Vagina (tissue), 2 donors: ENCODE measurements around the gene FGF4. TPM values are rescaled to one million over a fixed set of nuclear protein-coding genes. Genes with fewer than 3 reads are reported as not detected.

Source experiments
- DNase-seq, 2 donors: peaks; one replicate each; pipeline ENCODE4 v3.0.0-alpha.2; 2017; ENCODE audit errors: extremely low spot score in 2 of 2
- H3K27ac ChIP-seq: fragments of 200-600 bp; sonication (generic); one replicate; pipeline ENCODE4 v1.5.1; 2019
- H3K27me3 ChIP-seq: fragments of 200-600 bp; sonication (generic); one replicate; pipeline ENCODE4 v1.5.1; 2019
- H3K36me3 ChIP-seq, 2 donors: fragments of 200-600 bp; sonication (generic); one replicate each; pipeline ENCODE4 v1.5.1; 2017 to 2019
- H3K4me1 ChIP-seq: fragments of 200-600 bp; sonication (generic); one replicate; pipeline ENCODE4 v1.5.1; 2019
- H3K4me3 ChIP-seq, 2 donors: fragments of 200-600 bp; sonication (generic); 1 replicate in 1 of 2; 2 replicates in 1 of 2; pipeline ENCODE4 v1.5.1; 2016 to 2019
- H3K9me3 ChIP-seq: fragments of 200-600 bp; sonication (generic); one replicate; pipeline ENCODE4 v1.5.1; 2019
- POLR2A ChIP-seq, 2 donors: fragments of 450-650 bp; IDR thresholded peaks; one replicate each; pipeline ENCODE4 v1.6.1; 2017; ENCODE audit warnings: antibody characterized with exemption in 2 of 2, mild to moderate bottlenecking in 2 of 2, moderate library complexity in 2 of 2
- POLR2AphosphoS5 ChIP-seq, 2 donors: sonication (generic); formaldehyde crosslinking; IDR thresholded peaks; one replicate each; pipeline ENCODE4 v1.9.0; 2017; ENCODE audit warnings: antibody characterized with exemption in 2 of 2, mild to moderate bottlenecking in 2 of 2, low read depth in 1 of 2; ENCODE audit not compliant: insufficient read depth in 1 of 2
- intact Hi-C: fragments of 100-400 bp; cut with DNase I; formaldehyde crosslinking; loops from one replicate; pipeline ENCODE4 v1.15.1; 2023
- total RNA-seq: library from RNA; depleted of rRNA; stranded (reverse); fragments of >200 nt; gene quantifications from one replicate; pipeline ENCODE4 v1.2.3, GENCODE V29; 2016
- TF ChIP-seq, protein P1 (sequence below), 3 experiments: fragments of 450-650 bp in 2 of 3; fragments of 200-600 bp in 1 of 3; sonication (generic) in 1 of 3; IDR thresholded peaks; one replicate each; pipeline ENCODE4 v1.5.1; 2017 to 2019; ENCODE audit warnings: antibody characterized with exemption in 3 of 3, mild to moderate bottlenecking in 2 of 3, moderate library complexity in 2 of 3

The FGF4 gene
- total RNA-seq, 1 donor from 2014 or later, result not detected

DNA sequence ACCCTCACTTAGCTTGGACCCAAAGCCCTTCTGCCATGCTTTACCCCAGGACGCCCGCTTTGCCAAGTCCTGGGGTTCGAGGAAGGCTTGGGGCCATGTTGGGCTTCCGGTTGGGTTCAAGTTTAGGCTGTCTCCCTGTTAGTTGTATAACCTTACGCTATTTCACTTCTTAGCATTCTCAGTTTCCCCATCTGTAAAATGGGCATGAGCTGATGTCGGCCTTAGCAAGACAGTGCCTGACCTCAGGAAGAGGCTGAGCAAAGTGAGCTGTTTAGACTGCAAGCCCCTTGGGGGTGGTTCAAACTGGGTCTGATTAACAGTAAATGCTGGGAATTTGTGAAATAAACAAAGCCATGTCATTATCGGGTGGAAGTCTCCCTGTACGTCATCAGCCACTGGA is 3.2 kb upstream of the FGF4 start:
- intact Hi-C loops, result no loop called here
- no peak for DNase-seq
- Histone ChIP-seq H3K9me3 (no peaks in the 10 kb centered on the region), H3K27ac (no peak overlapping the region), H3K4me3 (no peak overlapping the region), H3K36me3 (no peaks in the 10 kb centered on the region), H3K27me3 (peaks cover 10% of the 10 kb centered on the region), H3K4me1 (no peaks in the 10 kb centered on the region)
- TF ChIP-seq POLR2AphosphoS5 (IDR thresholded peaks at IDR 0.05; ENCODE audit: insufficient read depth in 1 of 2, low read depth in 1 of 2) (no peak), POLR2A (IDR thresholded peaks at IDR 0.05) (no peak)
- TF ChIP-seq, protein P1, sequence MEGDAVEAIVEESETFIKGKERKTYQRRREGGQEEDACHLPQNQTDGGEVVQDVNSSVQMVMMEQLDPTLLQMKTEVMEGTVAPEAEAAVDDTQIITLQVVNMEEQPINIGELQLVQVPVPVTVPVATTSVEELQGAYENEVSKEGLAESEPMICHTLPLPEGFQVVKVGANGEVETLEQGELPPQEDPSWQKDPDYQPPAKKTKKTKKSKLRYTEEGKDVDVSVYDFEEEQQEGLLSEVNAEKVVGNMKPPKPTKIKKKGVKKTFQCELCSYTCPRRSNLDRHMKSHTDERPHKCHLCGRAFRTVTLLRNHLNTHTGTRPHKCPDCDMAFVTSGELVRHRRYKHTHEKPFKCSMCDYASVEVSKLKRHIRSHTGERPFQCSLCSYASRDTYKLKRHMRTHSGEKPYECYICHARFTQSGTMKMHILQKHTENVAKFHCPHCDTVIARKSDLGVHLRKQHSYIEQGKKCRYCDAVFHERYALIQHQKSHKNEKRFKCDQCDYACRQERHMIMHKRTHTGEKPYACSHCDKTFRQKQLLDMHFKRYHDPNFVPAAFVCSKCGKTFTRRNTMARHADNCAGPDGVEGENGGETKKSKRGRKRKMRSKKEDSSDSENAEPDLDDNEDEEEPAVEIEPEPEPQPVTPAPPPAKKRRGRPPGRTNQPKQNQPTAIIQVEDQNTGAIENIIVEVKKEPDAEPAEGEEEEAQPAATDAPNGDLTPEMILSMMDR (IDR thresholded peaks at IDR 0.05), result no peak

DNA sequence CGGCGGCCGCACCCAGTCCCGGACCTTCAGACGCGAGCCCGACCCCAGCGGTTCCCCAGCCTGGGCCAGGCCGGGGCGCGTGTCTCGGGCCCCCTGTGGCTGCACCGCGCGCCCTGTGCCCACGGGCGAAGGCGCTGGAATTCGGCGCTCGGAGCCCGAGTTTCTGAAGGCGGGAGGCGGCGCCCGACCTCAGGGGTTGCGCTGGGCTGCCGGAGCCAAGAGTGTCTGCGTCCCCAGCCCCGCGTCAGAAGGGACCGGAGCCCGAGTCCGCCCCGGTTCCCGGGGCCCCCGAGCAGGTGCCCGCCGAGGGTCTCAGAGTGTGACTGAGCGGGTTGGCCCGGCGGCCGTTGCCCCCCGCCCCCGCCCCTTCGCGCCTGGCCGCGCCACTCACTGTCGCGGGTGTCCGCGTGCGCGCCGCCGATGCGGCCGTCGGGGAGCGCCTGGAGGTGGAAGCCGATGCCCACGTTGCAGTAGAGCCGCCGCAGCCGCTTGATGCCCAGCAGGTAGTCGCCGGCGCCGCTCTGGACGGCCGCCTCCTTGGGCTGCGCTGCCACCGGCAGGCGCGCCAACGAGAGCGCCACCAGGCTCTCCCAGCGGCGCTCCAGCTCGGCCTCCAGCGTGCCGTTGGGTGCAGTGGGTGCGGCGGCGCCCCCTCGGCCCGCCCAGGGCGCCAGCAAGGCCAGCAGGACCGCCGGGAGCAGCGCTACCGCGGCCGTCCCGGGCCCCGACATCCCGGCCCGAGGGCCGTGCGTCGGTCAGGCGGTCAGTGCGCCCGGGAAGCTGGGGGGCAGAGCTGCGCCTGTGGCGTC is 583 bp downstream of the FGF4 start:
- DNase-seq, result no peak
- no peaks in the 10 kb centered on the region for H3K36me3 ChIP-seq
- no peaks in the 10 kb centered on the region for H3K4me1 ChIP-seq
- intact Hi-C loops, result no loop called here
- no peak overlapping the region for H3K27ac ChIP-seq
- no peaks in the 10 kb centered on the region for H3K9me3 ChIP-seq
- no peak overlapping the region for H3K4me3 ChIP-seq
- TF ChIP-seq, protein P1 (IDR thresholded peaks at IDR 0.05), result no peak
- no peak for TF ChIP-seq POLR2AphosphoS5 (IDR thresholded peaks at IDR 0.05; ENCODE audit: insufficient read depth in 1 of 2, low read depth in 1 of 2)
- H3K27me3 ChIP-seq, result peaks cover 10% of the 10 kb centered on the region

DNA sequence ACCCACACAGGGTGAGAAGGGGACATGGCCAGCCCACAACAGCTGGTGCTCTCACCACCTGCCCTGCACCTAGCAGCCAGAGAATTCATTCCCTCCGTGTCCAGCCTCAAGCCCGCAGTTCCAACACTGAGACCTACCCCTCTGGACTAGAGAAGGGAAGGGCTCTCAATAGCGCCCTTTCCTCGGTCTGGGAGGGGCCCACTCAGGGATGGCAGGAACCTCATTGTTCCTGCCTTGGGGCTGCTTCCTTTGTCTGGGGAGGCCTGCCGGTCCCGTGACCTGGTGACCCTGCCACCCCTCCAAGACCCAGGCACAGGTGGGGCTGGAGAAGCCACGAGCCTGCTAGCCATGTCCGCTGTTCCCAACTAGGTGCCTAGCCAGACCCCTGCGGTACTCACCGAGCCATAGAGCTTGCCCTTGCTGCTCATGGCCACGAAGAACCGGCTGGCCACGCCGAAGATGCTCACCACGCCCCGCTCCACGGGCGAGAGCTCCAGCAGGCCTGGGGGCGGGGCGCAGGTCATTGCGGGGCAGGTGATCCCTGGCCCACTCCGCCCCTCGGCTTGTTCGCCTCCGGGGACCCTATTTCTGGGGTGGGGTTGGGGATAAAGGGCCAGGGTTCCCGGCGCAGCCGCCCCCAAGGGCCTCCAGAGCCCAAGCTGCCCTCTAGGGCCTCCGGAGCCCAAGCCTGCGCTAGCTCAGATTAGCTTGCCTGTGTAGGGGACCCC is 1.4 kb downstream of the FGF4 start:
- Histone ChIP-seq H3K4me3 (no peak overlapping the region), H3K4me1 (no peaks in the 10 kb centered on the region), H3K36me3 (no peaks in the 10 kb centered on the region), H3K27ac (no peak overlapping the region), H3K9me3 (no peaks in the 10 kb centered on the region), H3K27me3 (peaks cover 10% of the 10 kb centered on the region)
- TF ChIP-seq, protein P1 (IDR thresholded peaks at IDR 0.05), result no peak
- DNase-seq, result no peak
- intact Hi-C loops, result no loop called here

DNA sequence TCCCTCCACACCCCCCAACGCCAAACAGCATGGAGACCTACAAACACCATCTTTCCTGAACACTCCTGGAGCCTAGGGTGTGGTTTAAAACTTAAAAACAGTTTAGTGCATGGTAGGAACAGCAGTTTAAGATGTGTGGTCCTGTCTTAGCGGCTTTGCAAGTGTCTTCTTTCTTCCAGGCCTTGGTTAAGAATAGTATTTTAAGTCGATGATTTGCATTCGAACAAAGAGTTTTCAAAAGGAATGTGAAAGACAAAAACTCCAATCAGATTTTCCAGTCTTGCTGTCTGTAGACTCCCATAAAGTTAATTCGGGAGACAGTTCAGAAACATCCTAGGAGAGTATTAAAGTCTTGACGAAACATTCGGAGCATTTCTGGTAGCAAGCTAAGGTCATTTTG is 3.7 kb downstream of the FGF4 start:
- no peak for TF ChIP-seq POLR2A (IDR thresholded peaks at IDR 0.05)
- TF ChIP-seq POLR2AphosphoS5 (IDR thresholded peaks at IDR 0.05; ENCODE audit: insufficient read depth in 1 of 2, low read depth in 1 of 2), result no peak
- TF ChIP-seq, protein P1 (IDR thresholded peaks at IDR 0.05), result no peak
- no peak for DNase-seq
- no peaks in the 10 kb centered on the region for H3K4me1 ChIP-seq
- H3K36me3 ChIP-seq, result no peaks in the 10 kb centered on the region
- H3K27ac ChIP-seq, result no peak overlapping the region
- H3K4me3 ChIP-seq, result no peak overlapping the region
- H3K27me3 ChIP-seq, result peaks cover 10% of the 10 kb centered on the region
- no peaks in the 10 kb centered on the region for H3K9me3 ChIP-seq
- intact Hi-C loops, result no loop called here

DNA sequence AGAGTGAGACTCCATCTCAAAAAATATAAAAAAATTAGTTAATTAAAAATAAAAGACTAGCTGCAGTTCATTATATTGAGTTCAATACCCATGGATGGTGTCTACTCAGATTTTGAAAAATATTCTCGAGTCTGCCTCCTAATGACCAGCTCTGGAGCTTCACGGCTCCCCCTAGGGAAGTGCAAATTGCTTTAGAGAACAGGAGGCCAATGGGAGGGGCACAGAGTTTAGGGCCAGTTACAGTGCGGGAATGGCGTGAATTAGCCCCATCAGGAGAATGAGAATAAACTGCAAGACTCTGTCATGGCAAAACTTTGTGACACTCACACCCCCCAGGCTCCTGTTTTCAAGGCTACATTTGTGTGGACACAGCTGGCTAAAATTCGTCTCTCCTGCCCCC is 4.6 kb downstream of the FGF4 start:
- no peaks in the 10 kb centered on the region for H3K4me1 ChIP-seq
- TF ChIP-seq POLR2A (IDR thresholded peaks at IDR 0.05) (no peak), POLR2AphosphoS5 (IDR thresholded peaks at IDR 0.05; ENCODE audit: insufficient read depth in 1 of 2, low read depth in 1 of 2) (no peak)
- TF ChIP-seq, protein P1 (IDR thresholded peaks at IDR 0.05), result no peak
- H3K36me3 ChIP-seq, result no peaks in the 10 kb centered on the region
- DNase-seq, result no peak
- intact Hi-C loops, result no loop called here
- no peak overlapping the region for H3K4me3 ChIP-seq
- H3K9me3 ChIP-seq, result no peaks in the 10 kb centered on the region
- no peak overlapping the region for H3K27ac ChIP-seq
- H3K27me3 ChIP-seq, result peaks cover 10% of the 10 kb centered on the region
